ENCODE measurements around the gene MCF2L.

The MCF2L gene

GRCh38 chr13:113060557-113061270 lies 91.7 kb downstream of the MCF2L start:
- no peaks in the 10 kb centered on the region for H3K79me2 ChIP-seq (ENCODE audit: low read length)

DNA sequence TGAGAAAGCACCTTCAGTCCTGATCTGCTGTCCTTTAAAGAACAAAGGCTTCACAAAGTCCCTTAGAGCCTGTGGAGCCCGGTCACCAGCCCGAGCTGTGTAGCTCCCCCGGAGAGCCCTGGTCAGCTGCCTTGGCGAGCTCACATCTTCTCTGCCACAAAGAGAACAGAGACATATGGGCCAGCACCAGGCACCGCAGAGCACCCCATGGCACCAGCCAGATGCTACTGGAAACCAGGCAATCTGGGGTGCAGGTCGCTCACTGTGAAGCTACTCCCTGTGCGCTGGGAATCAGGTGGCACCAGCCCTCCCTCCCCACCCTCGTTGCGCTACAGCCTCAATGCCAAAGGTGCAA lies 92.2 kb downstream of the MCF2L start:
- TF ChIP-seq CTCF (IDR thresholded peaks at IDR 0.05; ENCODE audit: low read length) (no peak), EZH2 (optimal IDR thresholded peaks at IDR 0.05; ENCODE audit: low read depth, low read length) (no peak), EZH2phosphoT487 (IDR thresholded peaks at IDR 0.05; ENCODE audit: low read length) (no peak)
- no peaks in the 10 kb centered on the region for H3K36me3 ChIP-seq (replicated peaks; ENCODE audit: insufficient read depth, low read length)
- H3K9ac ChIP-seq (ENCODE audit: low read length), result no peak overlapping the region
- no peaks in the 10 kb centered on the region for H3K9me2 ChIP-seq (replicated peaks; ENCODE audit: insufficient read depth, low read length)
- H3K27me3 ChIP-seq (replicated peaks; ENCODE audit: insufficient read depth, low read length), result peaks cover 75% of the 10 kb centered on the region
- H2AFZ ChIP-seq (ENCODE audit: low read length), result no peak overlapping the region
- H3K9me3 ChIP-seq (replicated peaks; ENCODE audit: insufficient read depth, low read length), result no peaks in the 10 kb centered on the region
- no peaks in the 10 kb centered on the region for H3K79me2 ChIP-seq (ENCODE audit: low read length)
- H4K20me1 ChIP-seq (ENCODE audit: insufficient read depth, low read length), result no peaks in the 10 kb centered on the region
- no peak overlapping the region for H3K27ac ChIP-seq (ENCODE audit: low read length)
- H3K4me3 ChIP-seq (ENCODE audit: low read length), result no peak overlapping the region
- no peaks in the 10 kb centered on the region for H3K4me1 ChIP-seq (ENCODE audit: low read length)
- H3F3A ChIP-seq (ENCODE audit: insufficient read depth, low read length), result no peaks in the 10 kb centered on the region
- no peak overlapping the region for H3K4me2 ChIP-seq (ENCODE audit: low read depth, low read length)
- DNase-seq, result no peak

More at GRCh38 chr13:113060557-113061270, 91.7 kb downstream of the MCF2L start:
- no peak overlapping the region for H3K4me2 ChIP-seq (ENCODE audit: low read depth, low read length)
- no peak overlapping the region for H3K27ac ChIP-seq (ENCODE audit: low read length)
- TF ChIP-seq CTCF (IDR thresholded peaks at IDR 0.05; ENCODE audit: low read length), result no peak
- no peak for TF ChIP-seq EZH2phosphoT487 (IDR thresholded peaks at IDR 0.05; ENCODE audit: low read length)
- H2AFZ ChIP-seq (ENCODE audit: low read length), result no peak overlapping the region
- no peak overlapping the region for H3K4me3 ChIP-seq (ENCODE audit: low read length)
- no peaks in the 10 kb centered on the region for H3K36me3 ChIP-seq (replicated peaks; ENCODE audit: insufficient read depth, low read length)
- H3F3A ChIP-seq (ENCODE audit: insufficient read depth, low read length), result no peaks in the 10 kb centered on the region
- DNase-seq, result no peak
- no peak overlapping the region for H3K9ac ChIP-seq (ENCODE audit: low read length)
- peaks cover 74% of the 10 kb centered on the region for H3K27me3 ChIP-seq (replicated peaks; ENCODE audit: insufficient read depth, low read length)
- no peaks in the 10 kb centered on the region for H3K9me3 ChIP-seq (replicated peaks; ENCODE audit: insufficient read depth, low read length)
- no peaks in the 10 kb centered on the region for H3K9me2 ChIP-seq (replicated peaks; ENCODE audit: insufficient read depth, low read length)
- no peaks in the 10 kb centered on the region for H4K20me1 ChIP-seq (ENCODE audit: insufficient read depth, low read length)
- no peaks in the 10 kb centered on the region for H3K4me1 ChIP-seq (ENCODE audit: low read length)

- H2AFZ ChIP-seq (ENCODE audit: low read length), result no peak overlapping the region
- H3K4me1 ChIP-seq (ENCODE audit: low read length), result no peaks in the 10 kb centered on the region
- no peak overlapping the region for H3K4me3 ChIP-seq (ENCODE audit: low read length)
- no peaks in the 10 kb centered on the region for H3K36me3 ChIP-seq (replicated peaks; ENCODE audit: insufficient read depth, low read length)
- TF ChIP-seq EZH2phosphoT487 (IDR thresholded peaks at IDR 0.05; ENCODE audit: low read length) (no peak), CTCF (IDR thresholded peaks at IDR 0.05; ENCODE audit: low read length) (no peak), EZH2 (optimal IDR thresholded peaks at IDR 0.05; ENCODE audit: low read depth, low read length) (no peak)
- no peaks in the 10 kb centered on the region for H3K9me3 ChIP-seq (replicated peaks; ENCODE audit: insufficient read depth, low read length)
- H3K27me3 ChIP-seq (replicated peaks; ENCODE audit: insufficient read depth, low read length), result peaks cover 81% of the 10 kb centered on the region
- no peaks in the 10 kb centered on the region for H3K9me2 ChIP-seq (replicated peaks; ENCODE audit: insufficient read depth, low read length)
- no peak overlapping the region for H3K27ac ChIP-seq (ENCODE audit: low read length)
- no peaks in the 10 kb centered on the region for H3F3A ChIP-seq (ENCODE audit: insufficient read depth, low read length)
- H3K79me2 ChIP-seq (ENCODE audit: low read length), result no peaks in the 10 kb centered on the region
- no peak overlapping the region for H3K9ac ChIP-seq (ENCODE audit: low read length)
- H4K20me1 ChIP-seq (ENCODE audit: insufficient read depth, low read length), result no peaks in the 10 kb centered on the region
- H3K4me2 ChIP-seq (ENCODE audit: low read depth, low read length), result no peak overlapping the region
- no peak for DNase-seq
These were observed 92.9 kb downstream of the MCF2L start for GRCh38 chr13:113061796-113062425.
